HPDE6-E6E7 (cell line): Measurements from ENCODE around the gene STRN4.

Experiments used
- DNase-seq: peaks from one replicate; pipeline ENCODE4 v3.0.0; 2011; ENCODE audit warnings: missing footprints; ENCODE audit errors: extremely low spot score

The STRN4 gene

DNA sequence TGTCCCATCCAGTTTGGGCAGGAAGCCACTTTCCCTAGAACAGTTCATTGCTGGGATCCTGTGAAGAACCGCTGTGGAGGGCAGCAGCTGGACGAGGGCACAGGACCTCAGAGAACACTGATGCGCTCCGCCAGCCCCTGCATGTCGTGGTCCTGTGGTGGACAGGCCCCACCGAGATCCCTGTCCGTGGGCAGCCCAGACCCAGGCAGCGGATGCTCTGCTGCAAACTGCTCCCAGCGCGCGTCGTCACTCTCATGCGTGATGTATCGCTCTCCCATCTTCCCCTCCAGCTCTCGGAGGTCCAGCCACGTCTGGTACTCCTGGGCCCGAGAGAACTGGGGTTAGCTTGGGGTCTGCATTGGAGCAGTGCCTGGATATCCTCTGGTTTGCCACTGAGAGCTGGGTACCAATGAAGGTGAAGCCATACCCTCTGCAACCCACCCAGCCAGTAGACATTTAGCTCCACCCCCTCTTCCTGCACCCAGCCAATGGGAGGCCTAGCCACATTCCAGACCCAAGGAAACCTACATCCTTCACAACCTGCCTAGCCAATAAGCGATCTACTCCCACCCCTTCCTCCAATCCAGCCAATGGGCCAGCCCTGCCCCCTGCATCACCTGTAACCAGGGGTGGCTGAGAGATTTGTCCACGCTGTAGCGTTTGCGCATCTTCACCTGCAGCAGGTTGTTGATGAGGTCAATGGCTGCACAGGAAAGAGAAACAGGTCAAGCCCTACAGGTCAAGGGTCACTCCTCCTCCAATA, 71.7 kb downstream of the STRN4 start:
- no peak for DNase-seq

DNA sequence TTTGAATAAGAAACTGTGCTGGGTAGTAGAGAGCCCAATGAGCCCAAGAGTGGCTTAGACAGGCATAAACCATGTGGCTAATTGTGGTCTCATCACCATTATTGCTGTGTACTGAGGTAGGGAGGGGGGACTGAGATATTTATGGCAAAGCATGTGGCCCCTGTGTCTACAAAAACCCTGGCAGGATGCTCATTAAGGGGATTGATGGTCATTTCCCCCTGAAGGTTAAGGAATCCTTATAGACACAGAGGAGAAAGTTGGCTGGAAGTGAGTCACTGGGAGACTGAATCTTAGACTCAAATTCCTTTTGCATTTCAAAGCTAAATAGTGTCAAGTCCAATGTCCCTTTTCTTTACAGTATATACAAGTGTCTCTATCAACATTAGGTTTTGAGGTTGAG, 75.4 kb downstream of the STRN4 start:
- DNase-seq, result no peak
